Measurements from ENCODE around the gene DPP6.

GRCh38 chr7:154906736-154907355 is 854.6 kb downstream of the DPP6 start:
- TF ChIP-seq CTCF (IDR thresholded peaks at IDR 0.05) (no peak), POLR2A (IDR thresholded peaks at IDR 0.05) (no peak)

All from tibial nerve (tissue), 3 donors.